NCI-H128 (cell line): ENCODE data around the gene FAS.

Experiments
- DNase-seq: peaks from one replicate; lab custom pipeline; 2025; ENCODE audit not compliant: unreplicated experiment; lab: John Stamatoyannopoulos, UW

The FAS gene

DNA sequence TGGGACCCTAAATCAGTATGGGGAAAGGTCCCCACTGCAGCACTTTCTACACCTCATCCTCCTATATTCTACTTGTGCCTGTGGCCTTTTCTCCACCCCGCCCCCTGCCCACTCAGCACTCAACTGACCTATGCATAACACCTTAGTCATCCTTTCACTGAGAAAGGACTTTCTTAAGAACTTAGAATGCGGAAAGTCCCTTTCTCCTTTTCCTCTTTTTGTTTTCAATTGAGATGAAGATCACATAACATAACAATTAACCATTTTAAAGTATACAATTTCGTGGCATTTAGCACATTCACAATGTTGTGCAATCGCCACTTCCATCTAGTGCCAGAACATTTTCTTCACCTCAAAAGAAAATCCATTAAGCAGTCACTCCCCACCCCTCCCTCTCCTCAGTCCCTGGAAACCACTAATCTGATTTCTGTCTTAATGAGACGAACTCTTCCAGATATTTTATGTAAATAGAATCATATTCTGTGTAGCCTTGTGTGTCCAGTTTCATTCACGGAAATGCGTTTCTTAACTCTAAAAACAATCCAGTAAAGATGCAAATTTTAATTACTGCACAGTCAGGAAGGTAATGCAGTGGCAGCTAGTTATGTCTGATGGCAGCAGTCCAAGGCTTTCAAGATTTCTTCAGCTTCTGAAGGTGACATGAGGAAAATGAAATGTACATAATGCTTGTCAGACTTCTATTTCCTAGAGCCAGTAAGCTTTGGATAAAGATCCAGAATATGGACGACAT lies 41.7 kb downstream of the FAS start:
- DNase-seq = no peak

GRCh38 chr10:89035461-89035860 lies 44.9 kb downstream of the FAS start:
- no peak for DNase-seq

GRCh38 chr10:89037096-89037495 lies 46.5 kb downstream of the FAS start:
- DNase-seq = no peak

DNA sequence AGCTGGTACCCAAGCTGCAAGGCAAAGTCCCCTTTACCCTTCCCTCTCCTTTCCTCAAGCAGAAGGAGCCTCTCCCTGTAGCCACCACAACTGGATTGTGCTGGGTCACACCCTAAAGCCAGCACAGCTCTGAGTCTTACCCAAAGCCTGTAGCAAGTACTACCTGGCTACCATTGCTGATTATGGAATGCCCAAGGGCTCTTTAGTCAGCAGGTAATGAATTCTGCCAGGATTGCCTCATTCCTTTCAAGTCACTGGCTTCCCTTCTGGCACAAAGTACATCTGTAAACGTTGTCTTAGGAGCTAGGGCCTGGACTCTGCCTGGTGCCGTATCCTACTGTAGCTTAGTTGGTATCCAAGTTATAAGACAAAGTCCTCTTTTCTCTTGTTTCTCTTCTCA lies 52.0 kb downstream of the FAS start:
- DNase-seq = no peak

GRCh38 chr10:89043052-89043451 lies 52.5 kb downstream of the FAS start:
- no peak for DNase-seq

GRCh38 chr10:89047397-89047796 lies 56.8 kb downstream of the FAS start:
- DNase-seq = no peak

- DNase-seq = no peak
Measured at GRCh38 chr10:89051593-89051992, 61.0 kb downstream of the FAS start.

- no peak for DNase-seq
Measured at GRCh38 chr10:89053555-89053954, 63.0 kb downstream of the FAS start.

DNA sequence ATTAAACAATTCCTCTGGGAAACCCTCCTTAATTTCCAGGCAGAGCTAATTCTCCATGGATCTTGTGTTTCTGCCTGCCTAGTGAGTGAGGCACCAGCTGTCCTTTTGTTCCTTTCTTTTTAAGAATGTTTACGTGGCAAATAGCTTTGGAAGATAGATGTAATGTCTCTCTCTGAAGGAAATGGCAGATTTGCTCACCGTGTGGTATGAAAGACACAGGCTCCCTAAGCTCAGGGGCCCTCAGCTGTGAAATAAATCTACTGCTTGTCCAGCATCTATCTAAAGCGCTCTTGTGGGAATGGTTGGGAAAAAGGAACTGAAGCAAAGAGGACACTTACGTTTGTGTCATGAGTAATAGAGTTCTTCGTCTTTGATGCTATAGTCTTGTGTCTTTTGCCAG lies 64.6 kb downstream of the FAS start:
- no peak for DNase-seq

- DNase-seq = no peak
Measured at GRCh38 chr10:89062861-89063260, 72.3 kb downstream of the FAS start.

GRCh38 chr10:89063465-89063864 lies 72.9 kb downstream of the FAS start:
- no peak for DNase-seq

- DNase-seq = no peak
Measured at GRCh38 chr10:89064748-89065147, 74.2 kb downstream of the FAS start.
